Transverse colon (tissue), 4 donors: ENCODE results near the gene GOLGA3. TPM values are rescaled to one million over a fixed set of nuclear protein-coding genes. Genes with fewer than 3 reads are reported as not detected.

Source experiments
- DNase-seq: peaks from one replicate; pipeline ENCODE4 v3.0.0-alpha.2; 2019
- H3K27ac ChIP-seq, 4 donors: fragments of 200-600 bp; sonication (generic); 2 replicates each; pipeline ENCODE4 v1.5.1; 2016 to 2018; ENCODE audit warnings: inconsistent platforms in 4 of 4
- H3K27me3 ChIP-seq: fragments of 200-600 bp; sonication (generic); 2 replicates; pipeline ENCODE4 v1.5.1; 2017; ENCODE audit warnings: inconsistent platforms
- H3K36me3 ChIP-seq, 4 donors: fragments of 200-600 bp; sonication (generic); 2 replicates each; pipeline ENCODE4 v1.5.1; 2017 to 2019; ENCODE audit warnings: inconsistent platforms in 4 of 4
- H3K4me1 ChIP-seq, 4 donors: fragments of 200-600 bp; sonication (generic); 2 replicates each; pipeline ENCODE4 v1.5.1; 2017 to 2020; ENCODE audit warnings: inconsistent platforms in 4 of 4
- H3K4me3 ChIP-seq, 4 donors: fragments of 200-600 bp; sonication (generic); 1 replicate in 1 of 4; 2 replicates in 3 of 4; pipeline versions ENCODE4 v1.5.1 to v1.6.1; 2017 to 2019; ENCODE audit warnings: inconsistent platforms in 4 of 4
- H3K9me3 ChIP-seq, 2 donors: fragments of 200-600 bp; sonication (generic); 2 replicates each; pipeline ENCODE4 v1.5.1; 2017 to 2019; ENCODE audit warnings: inconsistent platforms in 2 of 2
- EP300 ChIP-seq: sonication (generic); formaldehyde crosslinking; IDR thresholded peaks from one replicate; pipeline ENCODE4 v1.6.1; 2017; ENCODE audit warnings: antibody characterized with exemption, low read depth
- POLR2A ChIP-seq: fragments of 450-650 bp; IDR thresholded peaks from one replicate; pipeline ENCODE4 v1.6.1; 2016; ENCODE audit warnings: antibody characterized with exemption, mild to moderate bottlenecking, moderate library complexity
- POLR2AphosphoS5 ChIP-seq, 3 donors: sonication (generic); formaldehyde crosslinking; IDR thresholded peaks; one replicate each; pipeline ENCODE4 v1.6.1; 2016; ENCODE audit warnings: antibody characterized with exemption in 3 of 3
- WGBS, 2 donors: methylation state at CpG; one replicate each; pipeline ENCODE4 v1.1.5; 2018; ENCODE audit warnings: low coverage in 1 of 2; 5-methylcytosine and 5-hydroxymethylcytosine counted together
- in situ Hi-C, 4 donors: fragments of 200-750 bp; cut with MboI; loops; one replicate each; pipeline versions ENCODE4 v1.15.0 to v1.15.1; 2017; ENCODE audit warnings: low sequenced_read_pairs in 3 of 4, low pct_ligation_motif_present in 1 of 4, low pct_unique_long_range_greater_than_20kb in 1 of 4
- intact Hi-C: fragments of 100-400 bp; cut with DNase I; formaldehyde crosslinking; loops from one replicate; pipeline ENCODE4 v1.15.1; 2023; ENCODE audit warnings: low total_unique reads
- total RNA-seq, 4 donors: library from RNA; depleted of rRNA; stranded (reverse); fragments of >200 nt; gene quantifications; one replicate each; pipeline ENCODE4 v1.1.0, GENCODE V29; 2016
- TF ChIP-seq, protein P1 (sequence below), 5 experiments: fragments of 200-600 bp in 3 of 5; fragments of 450-650 bp in 2 of 5; sonication (generic) in 3 of 5; IDR thresholded peaks; 1 replicate in 2 of 5; 2 replicates in 3 of 5; pipeline ENCODE4 v1.5.1; 2016 to 2017; ENCODE audit warnings: antibody characterized with exemption in 5 of 5, inconsistent platforms in 3 of 5, mild to moderate bottlenecking in 2 of 5, moderate library complexity in 1 of 5

Gene GOLGA3
- total RNA-seq, 4 donors from 2014 or later, result 90.9 to 113 (median 99.9) TPM

DNA sequence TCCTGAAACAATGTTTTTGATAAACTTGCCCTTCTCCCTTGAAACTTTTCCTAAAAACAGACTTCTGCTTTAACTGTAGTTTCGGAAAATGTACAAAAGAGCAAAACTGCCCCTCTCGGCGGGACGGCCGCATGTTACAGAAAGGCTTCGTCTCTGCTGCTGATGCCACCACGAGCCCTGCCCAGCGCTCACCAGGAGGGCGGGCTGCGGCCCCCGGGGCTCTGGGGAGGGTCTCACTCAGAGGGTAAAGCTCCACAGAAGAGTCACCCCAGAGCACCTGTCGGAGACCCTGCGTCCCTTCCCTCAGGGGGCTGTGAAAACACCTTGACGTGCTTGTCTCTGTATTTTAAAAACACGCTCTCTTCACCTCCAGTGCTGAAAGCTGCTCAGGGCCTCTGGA, 12.5 kb upstream of the GOLGA3 start:
- H3K4me3 ChIP-seq, result no peak overlapping the region
- intact Hi-C loops, result no loop called here
- no peak overlapping the region for H3K27ac ChIP-seq
- DNase-seq, result no peak
- in situ Hi-C loops, result no loop called here
- H3K36me3 ChIP-seq, result peaks cover 0 to 51% (median 25%) of the 10 kb centered on the region in 4 donors
- H3K9me3 ChIP-seq, result no peaks in the 10 kb centered on the region
- peaks cover 7 to 15% (median 14%) of the 10 kb centered on the region in 4 donors for H3K4me1 ChIP-seq
- TF ChIP-seq EP300, result no peak
- TF ChIP-seq, protein P1, sequence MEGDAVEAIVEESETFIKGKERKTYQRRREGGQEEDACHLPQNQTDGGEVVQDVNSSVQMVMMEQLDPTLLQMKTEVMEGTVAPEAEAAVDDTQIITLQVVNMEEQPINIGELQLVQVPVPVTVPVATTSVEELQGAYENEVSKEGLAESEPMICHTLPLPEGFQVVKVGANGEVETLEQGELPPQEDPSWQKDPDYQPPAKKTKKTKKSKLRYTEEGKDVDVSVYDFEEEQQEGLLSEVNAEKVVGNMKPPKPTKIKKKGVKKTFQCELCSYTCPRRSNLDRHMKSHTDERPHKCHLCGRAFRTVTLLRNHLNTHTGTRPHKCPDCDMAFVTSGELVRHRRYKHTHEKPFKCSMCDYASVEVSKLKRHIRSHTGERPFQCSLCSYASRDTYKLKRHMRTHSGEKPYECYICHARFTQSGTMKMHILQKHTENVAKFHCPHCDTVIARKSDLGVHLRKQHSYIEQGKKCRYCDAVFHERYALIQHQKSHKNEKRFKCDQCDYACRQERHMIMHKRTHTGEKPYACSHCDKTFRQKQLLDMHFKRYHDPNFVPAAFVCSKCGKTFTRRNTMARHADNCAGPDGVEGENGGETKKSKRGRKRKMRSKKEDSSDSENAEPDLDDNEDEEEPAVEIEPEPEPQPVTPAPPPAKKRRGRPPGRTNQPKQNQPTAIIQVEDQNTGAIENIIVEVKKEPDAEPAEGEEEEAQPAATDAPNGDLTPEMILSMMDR (IDR thresholded peaks at IDR 0.05), result no peak
- no peak for TF ChIP-seq POLR2AphosphoS5 (IDR thresholded peaks at IDR 0.05)
- no peak for TF ChIP-seq POLR2A
- 93 to 100% methylated on average over 5 to 14 of the region's 15 CpGs for WGBS, 2 donors
- no peaks in the 10 kb centered on the region for H3K27me3 ChIP-seq

DNA sequence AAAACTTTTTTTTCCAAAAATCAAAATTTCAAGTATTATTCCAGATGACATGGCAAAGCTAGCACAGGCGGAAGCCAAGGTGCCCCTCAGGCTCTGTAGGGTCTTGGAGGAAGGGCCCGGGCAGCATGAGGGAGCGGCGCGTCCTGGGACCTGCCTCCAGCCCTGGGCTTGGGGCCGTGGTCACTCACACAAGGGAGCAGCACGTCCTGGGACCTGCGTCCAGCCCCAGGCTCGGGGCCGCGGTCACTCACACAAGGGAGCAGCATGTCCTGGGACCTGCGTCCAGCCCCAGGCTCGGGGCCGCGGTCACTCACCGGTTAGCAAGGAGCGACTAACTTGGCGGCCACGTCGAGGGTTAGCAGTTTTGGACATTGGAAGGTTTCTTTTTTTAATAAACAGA, 11.9 kb upstream of the GOLGA3 start:
- WGBS, 2 donors, result 89 to 98% methylated on average over 7 to 20 of the region's 20 CpGs
- peaks cover 0 to 45% (median 23%) of the 10 kb centered on the region in 4 donors for H3K36me3 ChIP-seq
- H3K4me3 ChIP-seq, result no peak overlapping the region

DNA sequence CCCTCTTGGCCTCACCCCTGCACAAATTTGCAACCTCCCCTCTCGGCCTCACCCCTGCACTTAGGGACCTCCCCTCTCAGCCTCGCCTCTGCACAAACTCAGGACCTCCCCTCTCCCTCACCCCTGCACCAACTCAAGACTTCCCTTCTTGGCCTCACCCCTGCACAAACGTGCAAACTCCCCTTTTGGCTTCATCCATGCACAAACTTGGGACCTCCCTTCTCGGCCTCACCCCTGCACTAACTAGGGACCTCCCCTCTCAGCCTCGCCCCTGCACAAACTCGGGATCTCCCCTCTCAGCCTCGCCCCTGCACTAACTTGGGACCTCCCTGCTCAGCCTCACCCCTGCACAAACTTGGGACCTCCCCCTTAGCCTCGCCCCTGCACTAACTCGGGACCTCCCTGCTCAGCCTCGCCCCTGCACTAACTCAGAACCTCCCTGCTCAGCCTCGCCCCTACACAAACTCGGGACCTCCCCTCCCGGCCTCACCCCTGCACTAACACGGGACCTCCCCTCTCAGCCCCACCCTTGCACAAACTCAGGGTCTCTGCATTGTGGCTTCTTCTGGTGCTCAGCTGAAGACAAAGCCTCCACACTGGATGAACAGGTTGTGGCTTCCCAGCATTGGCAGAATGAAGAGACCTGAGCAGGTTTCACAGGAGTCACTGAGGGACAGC, 11.0 kb upstream of the GOLGA3 start:
- in situ Hi-C loops (no loop called here), intact Hi-C loops (no loop called here)
- Histone ChIP-seq H3K4me3 (no peak overlapping the region), H3K27ac (no peak overlapping the region), H3K36me3 (peaks cover 0 to 43% (median 19%) of the 10 kb centered on the region in 4 donors), H3K9me3 (no peaks in the 10 kb centered on the region), H3K4me1 (peaks cover 7 to 15% (median 14%) of the 10 kb centered on the region in 4 donors), H3K27me3 (no peaks in the 10 kb centered on the region)
- WGBS, 2 donors, result 81 to 83% methylated on average over 8 to 14 of the region's 14 CpGs
- DNase-seq, result no peak
- no peak for TF ChIP-seq POLR2A
- TF ChIP-seq POLR2AphosphoS5 (IDR thresholded peaks at IDR 0.05), result no peak
- TF ChIP-seq EP300, result no peak
- TF ChIP-seq, protein P1 (IDR thresholded peaks at IDR 0.05), result no peak

More for the DNA sequence above, 11.9 kb upstream of the GOLGA3 start:
- H3K27ac ChIP-seq, result no peak overlapping the region
- intact Hi-C loops, result no loop called here
- peaks cover 7 to 15% (median 14%) of the 10 kb centered on the region in 4 donors for H3K4me1 ChIP-seq
- in situ Hi-C loops, result no loop called here
- no peak for DNase-seq
- no peaks in the 10 kb centered on the region for H3K9me3 ChIP-seq
- H3K27me3 ChIP-seq, result no peaks in the 10 kb centered on the region
- TF ChIP-seq POLR2AphosphoS5 (IDR thresholded peaks at IDR 0.05), result no peak
- no peak for TF ChIP-seq EP300
- TF ChIP-seq, protein P1 (IDR thresholded peaks at IDR 0.05), result no peak
- no peak for TF ChIP-seq POLR2A

DNA sequence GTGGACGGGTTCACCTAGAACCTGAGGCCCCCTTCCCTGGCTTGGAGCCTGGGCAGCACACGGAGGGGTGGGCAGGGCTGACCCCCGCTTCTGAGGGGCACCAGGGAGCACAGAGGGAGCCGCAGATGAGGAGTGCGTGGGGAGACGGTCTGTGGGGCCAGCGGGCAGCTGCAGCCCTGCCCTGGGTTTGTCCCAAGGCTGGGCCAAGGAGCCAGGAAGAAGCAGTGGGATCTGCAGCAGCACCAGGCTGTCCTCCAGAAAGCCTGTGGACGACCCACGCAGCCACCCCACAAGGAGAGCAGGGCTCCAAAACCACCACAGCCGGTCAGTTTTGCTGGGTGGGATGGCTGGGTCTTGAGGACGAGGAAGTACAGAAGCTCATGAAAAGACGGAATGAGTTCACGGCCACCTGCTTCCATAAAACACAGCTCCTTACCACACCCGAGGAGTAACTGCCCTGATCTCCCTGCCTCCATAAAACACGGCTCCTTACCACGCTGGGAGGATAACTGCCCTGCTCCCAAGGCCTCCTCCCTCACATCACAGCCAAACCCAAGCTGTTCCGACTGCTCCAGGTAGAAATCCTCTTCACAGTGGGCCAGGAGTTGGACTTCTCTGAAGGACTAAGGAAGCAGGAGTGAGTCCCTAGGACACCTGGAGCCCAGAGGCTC, 9.9 kb upstream of the GOLGA3 start:
- 71 to 80% methylated on average over 1 to 17 of the region's 17 CpGs for WGBS, 2 donors
- H3K27me3 ChIP-seq, result no peaks in the 10 kb centered on the region
- peaks cover 0 to 34% (median 16%) of the 10 kb centered on the region in 4 donors for H3K36me3 ChIP-seq
- no peak overlapping the region for H3K4me3 ChIP-seq
- DNase-seq, result peak; percentile 35
- intact Hi-C loops, result no loop called here
- peaks cover 7 to 15% (median 14%) of the 10 kb centered on the region in 4 donors for H3K4me1 ChIP-seq
- no peak for TF ChIP-seq EP300
- no peak for TF ChIP-seq POLR2A
- TF ChIP-seq, protein P1 (IDR thresholded peaks at IDR 0.05), result no peak
- no peak for TF ChIP-seq POLR2AphosphoS5 (IDR thresholded peaks at IDR 0.05)
- H3K9me3 ChIP-seq, result no peaks in the 10 kb centered on the region
- peak overlapping the region; percentile 54 to 79 (median 60) for H3K27ac ChIP-seq
- in situ Hi-C loops, result no loop called here
